Right lung (tissue), 10 donors: ENCODE results near the gene PXMP4. TPM values are rescaled to one million over a fixed set of nuclear protein-coding genes. Genes with fewer than 3 reads are reported as not detected.
"Not testable (repeated sequence)": the region's sequence is repeated elsewhere in the genome, so short reads cannot be mapped to it uniquely, and the experiment has no call there.

ENCODE experiments used
- DNase-seq, 2 donors: peaks; one replicate each; pipeline ENCODE4 v3.0.0-alpha.2; 2013
- long read RNA-seq, 8 donors: transcript quantifications; one replicate each; lab custom pipeline, GENCODE V29; 2026
- polyA plus RNA-seq, 5 donors: library from polyadenylated mRNA; unstranded; fragments of 120-200 nt; gene quantifications; one replicate each; pipeline versions ENCODE4 v1.2.1 to v1.2.3, GENCODE V29; 2013; ENCODE audit warnings: inconsistent platforms in 1 of 5, low replicate concordance in 1 of 5; ENCODE audit not compliant: insufficient read length in 5 of 5, insufficient read depth in 1 of 5

PXMP4 gene
- 10 to 100 TPM; 14.2 to 16.6 (median 14.6) TPM for polyA plus RNA-seq
- long read RNA-seq, donor 1, full-length matches to known transcripts = 12 of 12 reads
- long read RNA-seq, donor 1, partial matches to known transcripts = 0 of 12 reads
- long read RNA-seq, donor 1, other reads (novel, unspliced or antisense) = 0 of 12 reads
- long read RNA-seq, donor 2, full-length matches to known transcripts = 4 of 4 reads
- long read RNA-seq, donor 2, partial matches to known transcripts = 0 of 4 reads
- long read RNA-seq, donor 2, other reads (novel, unspliced or antisense) = 0 of 4 reads
- long read RNA-seq, donor 3, full-length matches to known transcripts = 4 of 4 reads
- long read RNA-seq, donor 3, partial matches to known transcripts = 0 of 4 reads
- long read RNA-seq, donor 3, other reads (novel, unspliced or antisense) = 0 of 4 reads
- long read RNA-seq, donor 4, full-length matches to known transcripts = 2 of 2 reads
- long read RNA-seq, donor 4, partial matches to known transcripts = 0 of 2 reads
- long read RNA-seq, donor 4, other reads (novel, unspliced or antisense) = 0 of 2 reads
- long read RNA-seq, donor 5, full-length matches to known transcripts = 8 of 14 reads
- long read RNA-seq, donor 5, partial matches to known transcripts = 6 of 14 reads
- long read RNA-seq, donor 5, other reads (novel, unspliced or antisense) = 0 of 14 reads
- long read RNA-seq, donor 6, full-length matches to known transcripts = 13 of 13 reads
- long read RNA-seq, donor 6, partial matches to known transcripts = 0 of 13 reads
- long read RNA-seq, donor 6, other reads (novel, unspliced or antisense) = 0 of 13 reads
- long read RNA-seq, donor 7, full-length matches to known transcripts = 7 of 7 reads
- long read RNA-seq, donor 7, partial matches to known transcripts = 0 of 7 reads
- long read RNA-seq, donor 7, other reads (novel, unspliced or antisense) = 0 of 7 reads
- long read RNA-seq, donor 8, full-length matches to known transcripts = 2 of 8 reads
- long read RNA-seq, donor 8, partial matches to known transcripts = 6 of 8 reads
- long read RNA-seq, donor 8, other reads (novel, unspliced or antisense) = 0 of 8 reads

DNA sequence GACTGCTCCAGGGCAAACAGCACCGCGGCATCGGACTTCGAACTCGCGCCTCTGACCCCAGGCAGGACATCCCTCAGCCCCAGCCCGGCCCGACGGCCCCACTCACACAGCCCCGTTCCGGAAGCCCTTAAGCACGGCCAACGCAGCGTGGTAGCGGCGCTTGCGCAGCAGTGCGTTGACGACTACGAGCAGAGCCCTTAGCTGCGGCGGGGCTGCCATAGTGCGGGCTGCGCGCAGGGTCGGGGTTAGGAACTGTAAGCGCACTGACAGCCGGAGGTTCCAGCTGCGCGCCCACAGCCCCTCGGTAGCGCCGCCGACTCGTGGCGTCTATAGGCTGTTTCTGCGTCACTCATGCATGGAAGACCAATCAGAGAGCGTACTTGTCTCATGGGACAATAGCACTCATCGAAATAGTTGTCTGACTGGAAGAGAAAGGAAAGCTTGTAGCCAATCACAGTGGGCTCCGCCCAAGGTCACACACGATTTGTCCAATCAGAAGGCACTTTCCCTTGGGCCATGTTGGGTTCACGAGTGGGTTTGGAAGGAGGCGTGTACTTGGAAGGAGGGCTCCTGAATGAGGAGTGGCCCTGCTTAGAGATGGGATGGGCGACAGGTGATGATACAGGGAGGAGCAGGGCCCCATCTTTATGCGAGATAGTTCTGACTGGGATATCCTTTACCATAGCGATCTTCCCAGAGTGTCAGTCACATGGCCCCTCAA is at the start of gene PXMP4:
TSS of gene PXMP4 (minus strand) at position 322 of the 721 bp plus-strand sequence. CDS start at position 219, 103 bp downstream.
- DNase-seq = peak; percentile 89 to 93

DNA sequence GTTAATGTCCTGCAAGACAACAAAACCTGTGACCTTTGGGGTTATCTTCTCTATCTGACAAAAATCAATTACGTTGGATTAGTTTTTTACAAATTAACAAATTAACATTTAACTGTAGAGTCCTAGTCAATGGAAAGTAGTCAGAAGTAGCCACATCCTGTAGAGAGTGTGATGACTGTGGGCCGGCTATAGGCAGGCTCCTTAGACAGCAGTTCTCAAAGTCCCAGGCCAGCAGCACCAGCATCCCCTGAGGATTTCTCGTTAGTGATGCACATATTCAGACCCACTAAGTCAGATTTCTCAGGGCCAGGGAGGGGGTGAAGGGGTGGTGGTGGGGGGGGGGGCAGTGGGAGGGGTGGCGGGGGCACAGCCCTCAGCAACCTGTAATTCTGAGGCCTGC is 48.9 kb upstream of the PXMP4 start:
- DNase-seq = no peak

DNA sequence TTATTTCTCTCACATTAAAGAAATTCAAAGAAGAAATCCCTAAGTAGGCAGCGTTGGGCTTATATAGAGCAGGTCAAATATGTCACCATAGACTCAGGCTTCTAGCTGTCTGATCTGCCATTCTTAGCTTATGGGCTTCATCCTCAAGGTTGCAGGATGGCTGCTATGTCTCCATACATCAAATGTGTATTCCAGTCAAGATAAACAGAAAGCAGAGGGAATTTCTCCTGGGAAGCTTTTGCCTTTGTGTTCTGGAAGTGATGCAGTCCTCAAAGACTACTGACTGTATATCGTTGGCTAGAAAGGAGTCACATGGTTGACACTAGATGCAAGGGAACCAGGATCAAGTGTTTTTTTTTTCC is 47.6 kb upstream of the PXMP4 start:
- no peak for DNase-seq

DNA sequence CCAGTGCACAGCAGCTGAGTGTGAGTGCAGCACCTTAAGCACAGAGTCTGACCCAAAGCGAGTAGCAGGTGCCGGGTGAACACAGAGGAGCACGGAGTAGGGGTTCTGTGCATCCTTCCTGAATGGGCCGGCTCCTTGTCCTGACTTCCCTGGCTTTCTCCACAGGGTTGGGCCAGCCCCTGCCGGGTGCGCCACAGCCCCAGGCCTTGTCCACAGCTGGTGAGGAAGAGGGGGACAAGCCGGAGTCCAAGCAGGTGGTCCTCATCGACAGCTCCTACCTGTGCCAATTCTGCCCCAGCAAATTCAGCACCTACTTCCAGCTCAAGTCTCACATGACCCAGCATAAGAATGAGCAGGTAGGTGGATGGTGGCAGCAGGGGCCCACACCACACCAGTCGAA is 46.6 kb upstream of the PXMP4 start:
- no peak for DNase-seq

- no peak for DNase-seq
Measured at GRCh38 chr20:33765592-33765991, 45.5 kb upstream of the PXMP4 start.

GRCh38 chr20:33765099-33765498 is 45.0 kb upstream of the PXMP4 start:
- DNase-seq = no peak

DNA sequence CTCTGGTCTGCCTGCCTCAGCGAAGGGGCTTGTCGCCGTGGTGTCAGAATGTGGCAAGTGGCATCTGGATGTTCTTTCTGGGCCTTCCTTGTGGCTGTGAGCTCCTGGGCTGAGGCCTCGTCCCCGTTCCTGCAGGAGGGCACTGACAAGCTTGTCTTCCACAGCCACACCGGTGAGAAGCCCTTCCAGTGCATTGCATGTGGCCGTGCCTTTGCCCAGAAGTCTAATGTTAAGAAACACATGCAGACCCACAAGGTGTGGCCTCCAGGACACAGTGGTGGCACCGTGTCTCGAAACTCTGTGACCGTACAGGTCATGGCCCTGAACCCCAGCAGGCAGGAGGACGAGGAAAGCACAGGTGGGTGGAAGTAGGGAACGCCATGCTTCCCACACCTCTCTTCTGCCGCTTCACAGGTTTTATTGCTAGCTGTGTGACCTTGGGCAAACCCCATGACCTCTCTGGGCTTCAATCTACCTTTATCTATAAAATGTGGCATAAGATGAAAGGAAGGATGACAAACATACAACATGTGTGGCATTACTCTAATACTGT is 41.7 kb upstream of the PXMP4 start:
- no peak for DNase-seq

- no peak for DNase-seq
Measured at GRCh38 chr20:33757458-33757857, 37.3 kb upstream of the PXMP4 start.

DNA sequence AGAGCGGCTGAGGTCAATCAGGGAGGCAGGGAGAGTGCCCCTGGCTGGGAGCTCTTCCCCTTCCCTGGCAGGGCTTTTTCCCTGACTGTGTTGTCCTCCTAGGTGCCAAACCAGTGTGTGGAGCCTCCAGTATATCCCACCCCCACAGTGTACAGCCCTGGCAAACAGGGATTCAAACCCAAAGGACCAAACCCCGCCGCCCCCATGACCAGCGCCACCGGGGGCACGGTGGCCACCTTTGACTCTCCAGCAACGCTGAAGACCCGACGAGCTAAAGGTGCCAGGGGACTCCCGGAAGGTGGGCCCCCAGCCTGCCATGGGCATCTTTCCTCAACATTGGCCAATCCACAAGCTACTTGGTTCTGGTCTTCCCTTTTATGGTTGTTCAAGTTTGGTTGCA is 36.9 kb upstream of the PXMP4 start:
- DNase-seq = no peak

GRCh38 chr20:33755936-33756490 is 35.9 kb upstream of the PXMP4 start:
- not testable (repeated sequence) for DNase-seq

GRCh38 chr20:33753763-33754162 is 33.7 kb upstream of the PXMP4 start:
- DNase-seq = no peak

GRCh38 chr20:33753143-33753542 is 33.0 kb upstream of the PXMP4 start:
- DNase-seq = no peak

DNA sequence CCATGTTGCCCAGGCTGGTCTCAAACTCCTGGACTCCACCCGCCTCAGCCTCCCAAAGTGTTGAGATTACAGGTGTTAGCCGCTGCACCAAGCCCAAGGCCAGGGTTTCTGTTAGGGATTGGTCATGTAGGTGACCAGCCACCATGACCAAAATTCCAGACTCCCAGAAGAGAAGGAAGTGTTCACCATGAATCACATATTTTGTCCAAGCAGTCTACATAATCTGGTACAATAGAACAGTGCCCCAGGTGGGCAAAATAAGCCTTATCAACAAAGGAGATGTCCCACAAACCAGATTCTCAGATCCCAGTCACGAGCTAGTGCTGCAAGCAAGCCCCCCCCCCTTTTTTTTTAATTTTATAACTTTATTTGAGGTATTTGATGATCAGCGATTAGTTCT is 31.7 kb upstream of the PXMP4 start:
- no peak for DNase-seq

GRCh38 chr20:33746325-33746998 is 26.4 kb upstream of the PXMP4 start:
- no peak for DNase-seq

- no peak for DNase-seq
Measured at GRCh38 chr20:33744773-33745385, 24.8 kb upstream of the PXMP4 start.

DNA sequence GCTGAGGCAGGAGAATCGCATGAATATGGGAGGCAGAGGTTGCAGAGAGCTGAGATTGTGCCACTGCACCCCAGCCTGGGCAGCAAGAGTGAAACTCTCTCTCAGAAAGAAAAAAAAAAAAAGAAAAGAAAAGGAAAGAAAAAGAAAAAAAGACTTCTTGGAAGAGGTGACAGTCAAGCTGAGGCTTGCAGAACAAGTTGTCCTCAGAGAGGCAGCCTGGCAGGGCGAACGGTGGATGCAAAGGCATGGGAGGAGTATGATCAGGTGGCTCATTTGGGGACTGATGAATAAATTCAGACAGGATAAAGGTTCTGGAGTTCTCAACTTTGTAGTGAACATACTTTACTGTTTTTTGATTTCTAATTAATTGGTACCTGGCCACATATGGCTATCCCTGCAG is 24.1 kb upstream of the PXMP4 start:
- DNase-seq = no peak

DNA sequence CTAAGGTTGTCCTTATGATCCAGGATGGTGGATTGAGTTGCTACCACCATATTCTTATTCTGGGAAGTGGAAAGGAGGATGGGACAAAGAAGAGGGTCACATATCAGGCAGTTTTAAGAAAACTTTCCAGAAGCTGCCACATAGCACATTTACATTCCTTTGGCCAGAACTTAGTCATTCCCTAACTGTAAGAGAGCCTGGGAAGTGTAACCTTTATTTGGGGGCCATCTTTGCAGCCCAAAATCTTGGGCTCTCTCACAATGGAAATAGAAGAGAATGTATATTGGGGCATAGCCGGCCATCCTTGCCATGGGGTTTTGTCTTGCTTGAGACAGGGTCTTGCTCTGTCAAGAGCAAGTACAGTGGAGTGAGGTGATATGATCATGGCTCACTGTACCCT is 20.1 kb upstream of the PXMP4 start:
- no peak for DNase-seq

DNA sequence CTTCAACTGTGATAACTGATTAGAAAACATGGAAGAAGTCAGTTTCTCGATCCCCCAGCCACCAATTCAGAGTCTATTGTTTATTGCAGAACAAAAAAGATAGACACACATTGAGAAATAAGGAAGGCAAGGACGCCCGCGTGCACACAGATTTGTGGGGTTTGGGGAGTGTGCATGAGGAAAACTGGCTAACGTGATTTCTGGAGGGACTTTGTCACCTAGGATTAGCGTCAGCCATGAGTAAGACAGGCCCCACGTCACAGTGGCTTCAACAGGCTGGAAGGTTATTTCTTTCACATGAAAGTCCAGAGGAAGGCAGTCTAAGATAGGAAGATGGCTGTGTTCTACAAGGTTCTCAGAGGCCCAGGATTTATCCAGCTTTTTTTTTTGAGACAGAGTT is 19.4 kb upstream of the PXMP4 start:
- DNase-seq = no peak

GRCh38 chr20:33736962-33737361 is 16.9 kb upstream of the PXMP4 start:
- DNase-seq = no peak
